C4-2B (cell line): Measurements from ENCODE around the gene DPP6.

Experiments used
- CTCF ChIP-seq: fragments of 450-650 bp; conservative IDR thresholded peaks from 2 replicates; pipeline ENCODE4 v1.5.1; 2017; ENCODE audit warnings: mild to moderate bottlenecking
- ZFX ChIP-seq: fragments of 450-650 bp; IDR thresholded peaks from 2 replicates; pipeline ENCODE4 v1.6.1; 2017

GRCh38 chr7:154299736-154300135 lies 247.5 kb downstream of the DPP6 start:
- TF ChIP-seq CTCF (no peak), ZFX (no peak)
